H1 (cell line): ENCODE results near the gene GINS2. TPM values are rescaled to one million over a fixed set of nuclear protein-coding genes. Genes with fewer than 3 reads are reported as not detected.

Source experiments
- E2F6 ChIP-seq: IDR thresholded peaks from 2 replicates; pipeline ENCODE4 v1.6.1; 2012; ENCODE audit warnings: inconsistent platforms
- EZH2 ChIP-seq: fragments of 200-600 bp; sonication (generic); IDR thresholded peaks from 2 replicates; pipeline ENCODE4 v1.7.1; 2012; ENCODE audit warnings: low read depth, mild to moderate bottlenecking, moderate library complexity, low read length, inconsistent platforms; ENCODE audit not compliant: severe bottlenecking
- GABPA ChIP-seq: IDR thresholded peaks from 2 replicates; pipeline ENCODE4 v1.6.1; 2011; ENCODE audit warnings: mild to moderate bottlenecking, low read length, moderate library complexity, borderline replicate concordance; ENCODE audit not compliant: insufficient read depth
- polyA plus RNA-seq, 7 experiments: library from polyadenylated mRNA; depleted of rRNA in 3 of 7; stranded (reverse) in 5 of 7; unstranded in 2 of 7; fragments of >200 nt in 5 of 7; fragments of 200-250 nt in 2 of 7; gene quantifications; 1 replicate in 5 of 7; 2 replicates in 1 of 7; 4 replicates in 1 of 7; pipeline versions ENCODE4 v1.2.1 to v1.2.3, GENCODE V29; 2011 to 2013; ENCODE audit warnings: missing spikeins in 2 of 7, mixed read lengths in 2 of 7
- total RNA-seq: library from RNA; stranded (reverse); fragmentation: NEBNext Ultra II Directional; extraction: Animal tissue kit (Norgen Biotek cat#: 25700); gene quantifications from 2 replicates; pipeline ENCODE4 v1.2.1, GENCODE V29; 2021
- TF ChIP-seq, protein P1 (sequence below): fragments of 300-600 bp; sonication (generic); IDR thresholded peaks from 2 replicates; pipeline ENCODE4 v1.7.1; 2012; ENCODE audit warnings: low read length, moderate library complexity, mild to moderate bottlenecking, inconsistent platforms; ENCODE audit not compliant: insufficient replicate concordance

GINS2 gene
- total and polyA plus RNA-seq, 2 of the 8 experiments (the other 6 are each of a cell fraction or from before 2014, with no cell fraction given) = 29.4 to 59.1 TPM

DNA sequence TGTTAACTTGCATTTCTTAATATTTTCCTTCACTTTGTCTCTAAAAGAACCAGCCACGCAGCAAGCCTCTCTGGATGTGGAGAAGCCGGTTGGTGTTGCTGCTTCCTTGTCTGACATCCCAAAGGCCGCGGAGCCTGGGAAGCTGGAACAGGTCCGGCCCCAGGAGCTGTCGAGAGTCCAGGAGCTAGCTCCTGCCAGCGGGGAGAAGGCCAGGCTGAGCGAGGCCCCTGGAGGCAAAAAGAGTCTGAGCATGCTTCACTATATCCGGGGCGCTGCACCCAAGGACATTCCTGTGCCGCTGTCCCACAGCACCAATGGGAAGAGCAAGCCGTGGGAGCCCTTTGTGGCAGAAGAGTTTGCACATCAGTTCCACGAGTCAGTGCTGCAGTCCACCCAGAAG lies 22.8 kb downstream of the GINS2 start (continued):
- TF ChIP-seq, protein P1, sequence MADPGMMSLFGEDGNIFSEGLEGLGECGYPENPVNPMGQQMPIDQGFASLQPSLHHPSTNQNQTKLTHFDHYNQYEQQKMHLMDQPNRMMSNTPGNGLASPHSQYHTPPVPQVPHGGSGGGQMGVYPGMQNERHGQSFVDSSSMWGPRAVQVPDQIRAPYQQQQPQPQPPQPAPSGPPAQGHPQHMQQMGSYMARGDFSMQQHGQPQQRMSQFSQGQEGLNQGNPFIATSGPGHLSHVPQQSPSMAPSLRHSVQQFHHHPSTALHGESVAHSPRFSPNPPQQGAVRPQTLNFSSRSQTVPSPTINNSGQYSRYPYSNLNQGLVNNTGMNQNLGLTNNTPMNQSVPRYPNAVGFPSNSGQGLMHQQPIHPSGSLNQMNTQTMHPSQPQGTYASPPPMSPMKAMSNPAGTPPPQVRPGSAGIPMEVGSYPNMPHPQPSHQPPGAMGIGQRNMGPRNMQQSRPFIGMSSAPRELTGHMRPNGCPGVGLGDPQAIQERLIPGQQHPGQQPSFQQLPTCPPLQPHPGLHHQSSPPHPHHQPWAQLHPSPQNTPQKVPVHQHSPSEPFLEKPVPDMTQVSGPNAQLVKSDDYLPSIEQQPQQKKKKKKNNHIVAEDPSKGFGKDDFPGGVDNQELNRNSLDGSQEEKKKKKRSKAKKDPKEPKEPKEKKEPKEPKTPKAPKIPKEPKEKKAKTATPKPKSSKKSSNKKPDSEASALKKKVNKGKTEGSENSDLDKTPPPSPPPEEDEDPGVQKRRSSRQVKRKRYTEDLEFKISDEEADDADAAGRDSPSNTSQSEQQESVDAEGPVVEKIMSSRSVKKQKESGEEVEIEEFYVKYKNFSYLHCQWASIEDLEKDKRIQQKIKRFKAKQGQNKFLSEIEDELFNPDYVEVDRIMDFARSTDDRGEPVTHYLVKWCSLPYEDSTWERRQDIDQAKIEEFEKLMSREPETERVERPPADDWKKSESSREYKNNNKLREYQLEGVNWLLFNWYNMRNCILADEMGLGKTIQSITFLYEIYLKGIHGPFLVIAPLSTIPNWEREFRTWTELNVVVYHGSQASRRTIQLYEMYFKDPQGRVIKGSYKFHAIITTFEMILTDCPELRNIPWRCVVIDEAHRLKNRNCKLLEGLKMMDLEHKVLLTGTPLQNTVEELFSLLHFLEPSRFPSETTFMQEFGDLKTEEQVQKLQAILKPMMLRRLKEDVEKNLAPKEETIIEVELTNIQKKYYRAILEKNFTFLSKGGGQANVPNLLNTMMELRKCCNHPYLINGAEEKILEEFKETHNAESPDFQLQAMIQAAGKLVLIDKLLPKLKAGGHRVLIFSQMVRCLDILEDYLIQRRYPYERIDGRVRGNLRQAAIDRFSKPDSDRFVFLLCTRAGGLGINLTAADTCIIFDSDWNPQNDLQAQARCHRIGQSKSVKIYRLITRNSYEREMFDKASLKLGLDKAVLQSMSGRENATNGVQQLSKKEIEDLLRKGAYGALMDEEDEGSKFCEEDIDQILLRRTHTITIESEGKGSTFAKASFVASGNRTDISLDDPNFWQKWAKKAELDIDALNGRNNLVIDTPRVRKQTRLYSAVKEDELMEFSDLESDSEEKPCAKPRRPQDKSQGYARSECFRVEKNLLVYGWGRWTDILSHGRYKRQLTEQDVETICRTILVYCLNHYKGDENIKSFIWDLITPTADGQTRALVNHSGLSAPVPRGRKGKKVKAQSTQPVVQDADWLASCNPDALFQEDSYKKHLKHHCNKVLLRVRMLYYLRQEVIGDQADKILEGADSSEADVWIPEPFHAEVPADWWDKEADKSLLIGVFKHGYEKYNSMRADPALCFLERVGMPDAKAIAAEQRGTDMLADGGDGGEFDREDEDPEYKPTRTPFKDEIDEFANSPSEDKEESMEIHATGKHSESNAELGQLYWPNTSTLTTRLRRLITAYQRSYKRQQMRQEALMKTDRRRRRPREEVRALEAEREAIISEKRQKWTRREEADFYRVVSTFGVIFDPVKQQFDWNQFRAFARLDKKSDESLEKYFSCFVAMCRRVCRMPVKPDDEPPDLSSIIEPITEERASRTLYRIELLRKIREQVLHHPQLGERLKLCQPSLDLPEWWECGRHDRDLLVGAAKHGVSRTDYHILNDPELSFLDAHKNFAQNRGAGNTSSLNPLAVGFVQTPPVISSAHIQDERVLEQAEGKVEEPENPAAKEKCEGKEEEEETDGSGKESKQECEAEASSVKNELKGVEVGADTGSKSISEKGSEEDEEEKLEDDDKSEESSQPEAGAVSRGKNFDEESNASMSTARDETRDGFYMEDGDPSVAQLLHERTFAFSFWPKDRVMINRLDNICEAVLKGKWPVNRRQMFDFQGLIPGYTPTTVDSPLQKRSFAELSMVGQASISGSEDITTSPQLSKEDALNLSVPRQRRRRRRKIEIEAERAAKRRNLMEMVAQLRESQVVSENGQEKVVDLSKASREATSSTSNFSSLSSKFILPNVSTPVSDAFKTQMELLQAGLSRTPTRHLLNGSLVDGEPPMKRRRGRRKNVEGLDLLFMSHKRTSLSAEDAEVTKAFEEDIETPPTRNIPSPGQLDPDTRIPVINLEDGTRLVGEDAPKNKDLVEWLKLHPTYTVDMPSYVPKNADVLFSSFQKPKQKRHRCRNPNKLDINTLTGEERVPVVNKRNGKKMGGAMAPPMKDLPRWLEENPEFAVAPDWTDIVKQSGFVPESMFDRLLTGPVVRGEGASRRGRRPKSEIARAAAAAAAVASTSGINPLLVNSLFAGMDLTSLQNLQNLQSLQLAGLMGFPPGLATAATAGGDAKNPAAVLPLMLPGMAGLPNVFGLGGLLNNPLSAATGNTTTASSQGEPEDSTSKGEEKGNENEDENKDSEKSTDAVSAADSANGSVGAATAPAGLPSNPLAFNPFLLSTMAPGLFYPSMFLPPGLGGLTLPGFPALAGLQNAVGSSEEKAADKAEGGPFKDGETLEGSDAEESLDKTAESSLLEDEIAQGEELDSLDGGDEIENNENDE = no peak
- TF ChIP-seq GABPA (no peak), E2F6 (no peak), EZH2 (no peak)
